HepG2 (cell line): ENCODE data around the gene PPP1R18. TPM values are rescaled to one million over a fixed set of nuclear protein-coding genes. Genes with fewer than 3 reads are reported as not detected.
A peak's percentile ranks its signal among the peaks of the same experiment; 100 is the strongest.

Source experiments
- BRD4 ChIP-seq: sonication (generic); formaldehyde crosslinking; IDR thresholded peaks from 2 replicates; pipeline ENCODE4 v1.4.0; 2020; ENCODE audit warnings: missing genetic modification reagents
- CHD4 ChIP-seq: fragments of 200-600 bp; sonication (generic); IDR thresholded peaks from 2 replicates; pipeline ENCODE4 v1.7.0; 2017; ENCODE audit warnings: mild to moderate bottlenecking, low read length, borderline replicate concordance
- EEA1 ChIP-seq: sonication (generic); formaldehyde crosslinking; IDR thresholded peaks from 2 replicates; pipeline ENCODE4 v1.5.1; 2020; ENCODE audit warnings: mild to moderate bottlenecking, missing genetic modification reagents, borderline replicate concordance
- FOXJ3 ChIP-seq: sonication (generic); formaldehyde crosslinking; IDR thresholded peaks from 2 replicates; pipeline ENCODE4 v1.4.0; 2020; ENCODE audit warnings: missing genetic modification reagents, mild to moderate bottlenecking, borderline replicate concordance
- FOXK2 ChIP-seq: fragments of 450-650 bp; IDR thresholded peaks from 2 replicates; pipeline ENCODE4 v1.6.1; 2016
- GFI1 ChIP-seq: sonication (generic); formaldehyde crosslinking; IDR thresholded peaks from 2 replicates; pipeline ENCODE4 v1.5.0; 2020; ENCODE audit warnings: missing genetic modification reagents, mild to moderate bottlenecking, borderline replicate concordance
- POLR2AphosphoS5 ChIP-seq: IDR thresholded peaks from 2 replicates; pipeline ENCODE4 v1.6.1; 2012; ENCODE audit warnings: low read depth, low read length
- REXO4 ChIP-seq: sonication (generic); formaldehyde crosslinking; IDR thresholded peaks from 2 replicates; pipeline ENCODE4 v1.8.0; 2022; ENCODE audit warnings: missing genetic modification reagents, mild to moderate bottlenecking, borderline replicate concordance
- ZEB1 ChIP-seq: IDR thresholded peaks from 2 replicates; pipeline ENCODE4 v1.6.1; 2012; ENCODE audit warnings: mild to moderate bottlenecking, low read depth, inconsistent platforms; ENCODE audit not compliant: insufficient replicate concordance
- ZNF136 ChIP-seq: sonication (generic); formaldehyde crosslinking; IDR thresholded peaks from 2 replicates; pipeline ENCODE4 v1.8.1; 2022; ENCODE audit warnings: low read depth, mild to moderate bottlenecking, moderate library complexity, missing genetic modification reagents
- ZNF180 ChIP-seq: sonication (generic); formaldehyde crosslinking; IDR thresholded peaks from 2 replicates; pipeline ENCODE4 v1.4.0; 2020; ENCODE audit warnings: low read depth, missing genetic modification reagents, borderline replicate concordance
- ZNF3 ChIP-seq: IDR thresholded peaks from 2 replicates; pipeline ENCODE4 v1.7.0; 2017; ENCODE audit warnings: inconsistent platforms
- ZNF441 ChIP-seq: sonication (generic); formaldehyde crosslinking; IDR thresholded peaks from 2 replicates; pipeline ENCODE4 v1.7.0; 2021; ENCODE audit warnings: missing genetic modification reagents, borderline replicate concordance
- ZNF549 ChIP-seq: sonication (generic); formaldehyde crosslinking; IDR thresholded peaks from 2 replicates; pipeline ENCODE4 v1.5.0; 2020; ENCODE audit warnings: missing genetic modification reagents
- ZNF550 ChIP-seq: sonication (generic); formaldehyde crosslinking; IDR thresholded peaks from 2 replicates; pipeline ENCODE4 v1.4.0; 2020; ENCODE audit warnings: mild to moderate bottlenecking, missing genetic modification reagents, borderline replicate concordance
- ZNF563 ChIP-seq: sonication (generic); formaldehyde crosslinking; IDR thresholded peaks from 2 replicates; pipeline ENCODE4 v1.8.0; 2022; ENCODE audit warnings: mild to moderate bottlenecking, moderate library complexity, missing genetic modification reagents
- ZSCAN21 ChIP-seq: sonication (generic); formaldehyde crosslinking; IDR thresholded peaks from 2 replicates; pipeline ENCODE4 v1.8.0; 2022; ENCODE audit warnings: mild to moderate bottlenecking, missing genetic modification reagents, moderate library complexity, borderline replicate concordance
- ZSCAN25 ChIP-seq: sonication (generic); formaldehyde crosslinking; IDR thresholded peaks from 2 replicates; pipeline ENCODE4 v1.8.0; 2022; ENCODE audit warnings: mild to moderate bottlenecking, missing genetic modification reagents
- polyA plus RNA-seq, 8 experiments: library from polyadenylated mRNA; depleted of rRNA in 3 of 8; stranded (reverse) in 7 of 8; unstranded in 1 of 8; fragments of >200 nt; fragmentation: Illumina TruSeq in 4 of 8; extraction: Trizol in 4 of 8; gene quantifications; 2 replicates each; pipeline versions ENCODE4 v1.2.1 to v1.2.3, GENCODE V29; 2011 to 2016; ENCODE audit warnings: low read depth in 4 of 8, missing spikeins in 1 of 8, mixed read lengths in 1 of 8; ENCODE audit not compliant: insufficient read depth in 1 of 8
- total RNA-seq, 5 experiments: library from RNA; depleted of rRNA; stranded (reverse); fragments of >200 nt; fragmentation: Illumina TruSeq; extraction: Trizol; gene quantifications; 2 replicates each; pipeline ENCODE4 v1.2.3, GENCODE V29; 2016; ENCODE audit warnings: low read depth in 1 of 5
- TF ChIP-seq, protein P1 (sequence below): sonication (generic); formaldehyde crosslinking; IDR thresholded peaks from 2 replicates; pipeline ENCODE4 v1.4.0; 2020; ENCODE audit warnings: missing genetic modification reagents, borderline replicate concordance
- TF ChIP-seq, protein P2 (sequence below): sonication (generic); formaldehyde crosslinking; IDR thresholded peaks from 2 replicates; pipeline ENCODE4 v1.4.0; 2020; ENCODE audit warnings: mild to moderate bottlenecking, missing genetic modification reagents
- TF ChIP-seq, protein P3 (sequence below): sonication (generic); formaldehyde crosslinking; IDR thresholded peaks from 2 replicates; pipeline ENCODE4 v1.4.0; 2020; ENCODE audit warnings: missing genetic modification reagents
- TF ChIP-seq, protein P4 (sequence below): IDR thresholded peaks from 2 replicates; pipeline ENCODE4 v1.6.1; 2016; ENCODE audit warnings: control low read depth

Gene PPP1R18
- total and polyA plus RNA-seq, 2 of the 13 experiments (the other 11 are each of a cell fraction or from before 2014, with no cell fraction given): 4.9 to 9.2 TPM

DNA sequence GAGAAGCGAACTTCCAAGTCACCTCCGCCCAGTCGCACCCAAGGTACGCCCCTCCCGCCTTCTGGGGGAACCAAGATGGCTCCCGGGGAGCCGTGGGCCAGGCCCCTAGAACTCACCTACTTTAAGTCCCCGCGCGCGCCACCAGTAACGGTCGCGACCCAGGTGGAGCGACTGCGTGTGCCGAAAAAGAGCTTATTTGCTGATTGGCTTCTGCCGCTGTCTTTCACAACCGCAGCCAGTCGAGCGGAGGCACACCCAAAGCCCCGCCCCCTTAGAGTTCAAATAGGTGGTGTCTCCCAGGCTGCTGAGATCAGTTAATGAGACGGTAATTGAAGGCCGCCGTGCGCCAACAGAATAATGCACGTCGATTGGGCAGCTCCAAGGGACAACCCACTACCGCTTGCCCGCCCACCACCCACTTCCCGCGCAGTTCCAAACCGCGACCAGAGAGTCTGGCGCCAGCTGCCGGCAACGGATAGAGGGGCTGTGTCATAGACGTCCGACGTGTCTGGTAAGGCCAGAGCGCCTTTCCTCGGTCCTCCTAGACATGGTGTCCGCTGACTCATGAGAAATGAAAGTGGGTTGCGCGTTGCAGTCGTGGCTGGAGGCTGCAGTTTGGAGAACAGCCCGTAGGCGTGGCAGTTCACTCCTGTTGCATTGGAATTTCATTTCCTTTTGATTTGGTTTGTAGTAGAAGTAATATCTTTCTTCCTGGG, 30.8 kb upstream of the PPP1R18 start, which contains the start of gene MDC1 (continued):
- TF ChIP-seq, protein P1, sequence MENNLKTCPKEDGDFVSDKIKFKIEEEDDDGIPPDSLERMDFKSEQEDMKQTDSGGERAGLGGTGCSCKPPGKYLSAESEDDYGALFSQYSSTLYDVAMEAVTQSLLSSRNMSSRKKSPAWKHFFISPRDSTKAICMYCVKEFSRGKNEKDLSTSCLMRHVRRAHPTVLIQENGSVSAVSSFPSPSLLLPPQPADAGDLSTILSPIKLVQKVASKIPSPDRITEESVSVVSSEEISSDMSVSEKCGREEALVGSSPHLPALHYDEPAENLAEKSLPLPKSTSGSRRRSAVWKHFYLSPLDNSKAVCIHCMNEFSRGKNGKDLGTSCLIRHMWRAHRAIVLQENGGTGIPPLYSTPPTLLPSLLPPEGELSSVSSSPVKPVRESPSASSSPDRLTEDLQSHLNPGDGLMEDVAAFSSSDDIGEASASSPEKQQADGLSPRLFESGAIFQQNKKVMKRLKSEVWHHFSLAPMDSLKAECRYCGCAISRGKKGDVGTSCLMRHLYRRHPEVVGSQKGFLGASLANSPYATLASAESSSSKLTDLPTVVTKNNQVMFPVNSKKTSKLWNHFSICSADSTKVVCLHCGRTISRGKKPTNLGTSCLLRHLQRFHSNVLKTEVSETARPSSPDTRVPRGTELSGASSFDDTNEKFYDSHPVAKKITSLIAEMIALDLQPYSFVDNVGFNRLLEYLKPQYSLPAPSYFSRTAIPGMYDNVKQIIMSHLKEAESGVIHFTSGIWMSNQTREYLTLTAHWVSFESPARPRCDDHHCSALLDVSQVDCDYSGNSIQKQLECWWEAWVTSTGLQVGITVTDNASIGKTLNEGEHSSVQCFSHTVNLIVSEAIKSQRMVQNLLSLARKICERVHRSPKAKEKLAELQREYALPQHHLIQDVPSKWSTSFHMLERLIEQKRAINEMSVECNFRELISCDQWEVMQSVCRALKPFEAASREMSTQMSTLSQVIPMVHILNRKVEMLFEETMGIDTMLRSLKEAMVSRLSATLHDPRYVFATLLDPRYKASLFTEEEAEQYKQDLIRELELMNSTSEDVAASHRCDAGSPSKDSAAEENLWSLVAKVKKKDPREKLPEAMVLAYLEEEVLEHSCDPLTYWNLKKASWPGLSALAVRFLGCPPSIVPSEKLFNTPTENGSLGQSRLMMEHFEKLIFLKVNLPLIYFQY (CRISPR knock-in tag): peak; percentile 87
- TF ChIP-seq ZNF549 (CRISPR knock-in tag) (no peak), CHD4 (no peak), ZSCAN25 (CRISPR knock-in tag) (peak; percentile 63; the same call in 1 of the 2 replicates), ZNF441 (CRISPR knock-in tag) (0 out of 2 replicates have a peak, but pooled peaks have one; percentile 13), REXO4 (CRISPR knock-in tag) (no peak), FOXJ3 (peak; percentile 63; the same call in 1 of the 2 replicates), POLR2AphosphoS5 (peak; percentile 91), ZNF180 (no peak), ZNF136 (peak; percentile 60; the same call in 1 of the 2 replicates), ZEB1 (peak; percentile 67), EEA1 (CRISPR knock-in tag) (no peak; the same call in 1 of the 2 replicates), GFI1 (CRISPR knock-in tag) (peak; percentile 69), BRD4 (peak; percentile 98), ZSCAN21 (peak; percentile 90; the same call in 1 of the 2 replicates), ZNF563 (CRISPR knock-in tag) (peak; percentile 59; the same call in 1 of the 2 replicates), ZNF3 (no peak), ZNF550 (CRISPR knock-in tag) (no peak), FOXK2 (0 out of 2 replicates have a peak, but pooled peaks have one; percentile 42)
- TF ChIP-seq, protein P2, sequence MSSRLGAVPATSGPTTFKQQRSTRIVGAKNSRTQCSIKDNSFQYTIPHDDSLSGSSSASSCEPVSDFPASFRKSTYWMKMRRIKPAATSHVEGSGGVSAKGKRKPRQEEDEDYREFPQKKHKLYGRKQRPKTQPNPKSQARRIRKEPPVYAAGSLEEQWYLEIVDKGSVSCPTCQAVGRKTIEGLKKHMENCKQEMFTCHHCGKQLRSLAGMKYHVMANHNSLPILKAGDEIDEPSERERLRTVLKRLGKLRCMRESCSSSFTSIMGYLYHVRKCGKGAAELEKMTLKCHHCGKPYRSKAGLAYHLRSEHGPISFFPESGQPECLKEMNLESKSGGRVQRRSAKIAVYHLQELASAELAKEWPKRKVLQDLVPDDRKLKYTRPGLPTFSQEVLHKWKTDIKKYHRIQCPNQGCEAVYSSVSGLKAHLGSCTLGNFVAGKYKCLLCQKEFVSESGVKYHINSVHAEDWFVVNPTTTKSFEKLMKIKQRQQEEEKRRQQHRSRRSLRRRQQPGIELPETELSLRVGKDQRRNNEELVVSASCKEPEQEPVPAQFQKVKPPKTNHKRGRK: 0 out of 2 replicates have a peak, but pooled peaks have one; percentile 44
- TF ChIP-seq, protein P3, sequence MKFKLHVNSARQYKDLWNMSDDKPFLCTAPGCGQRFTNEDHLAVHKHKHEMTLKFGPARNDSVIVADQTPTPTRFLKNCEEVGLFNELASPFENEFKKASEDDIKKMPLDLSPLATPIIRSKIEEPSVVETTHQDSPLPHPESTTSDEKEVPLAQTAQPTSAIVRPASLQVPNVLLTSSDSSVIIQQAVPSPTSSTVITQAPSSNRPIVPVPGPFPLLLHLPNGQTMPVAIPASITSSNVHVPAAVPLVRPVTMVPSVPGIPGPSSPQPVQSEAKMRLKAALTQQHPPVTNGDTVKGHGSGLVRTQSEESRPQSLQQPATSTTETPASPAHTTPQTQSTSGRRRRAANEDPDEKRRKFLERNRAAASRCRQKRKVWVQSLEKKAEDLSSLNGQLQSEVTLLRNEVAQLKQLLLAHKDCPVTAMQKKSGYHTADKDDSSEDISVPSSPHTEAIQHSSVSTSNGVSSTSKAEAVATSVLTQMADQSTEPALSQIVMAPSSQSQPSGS (CRISPR knock-in tag): peak; percentile 97
- TF ChIP-seq, protein P4, sequence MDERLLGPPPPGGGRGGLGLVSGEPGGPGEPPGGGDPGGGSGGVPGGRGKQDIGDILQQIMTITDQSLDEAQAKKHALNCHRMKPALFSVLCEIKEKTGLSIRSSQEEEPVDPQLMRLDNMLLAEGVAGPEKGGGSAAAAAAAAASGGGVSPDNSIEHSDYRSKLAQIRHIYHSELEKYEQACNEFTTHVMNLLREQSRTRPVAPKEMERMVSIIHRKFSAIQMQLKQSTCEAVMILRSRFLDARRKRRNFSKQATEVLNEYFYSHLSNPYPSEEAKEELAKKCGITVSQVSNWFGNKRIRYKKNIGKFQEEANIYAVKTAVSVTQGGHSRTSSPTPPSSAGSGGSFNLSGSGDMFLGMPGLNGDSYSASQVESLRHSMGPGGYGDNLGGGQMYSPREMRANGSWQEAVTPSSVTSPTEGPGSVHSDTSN (CRISPR knock-in tag): peak; percentile 96
